Measurements from ENCODE around the gene IP6K3.

- TF ChIP-seq CTCF (IDR thresholded peaks at IDR 0.05) (no peak), POLR2A (IDR thresholded peaks at IDR 0.05) (no peak)
These were observed 5.3 kb upstream of the IP6K3 start for GRCh38 chr6:33751771-33752645.
